HG03575 (cell line): Measurements from ENCODE around the gene NTRK3.

ENCODE experiments used
- ATAC-seq: cut with Tn5 transposase; IDR thresholded peaks from one replicate; pipeline ENCODE4 v1.9.1; 2021; ENCODE audit not compliant: unreplicated experiment, insufficient number of reproducible peaks, low FRiP score; ENCODE audit errors: extremely low read depth

NTRK3 gene

GRCh38 chr15:88141269-88141889 is 115.2 kb downstream of the NTRK3 start:
- no peak for ATAC-seq

- ATAC-seq = no peak
Measured at GRCh38 chr15:88140398-88140797, 116.1 kb downstream of the NTRK3 start.

- ATAC-seq = no peak
Measured at GRCh38 chr15:88139936-88140335, 116.6 kb downstream of the NTRK3 start.

GRCh38 chr15:88133795-88134194 is 122.7 kb downstream of the NTRK3 start:
- no peak for ATAC-seq

GRCh38 chr15:88132499-88132898 is 124.0 kb downstream of the NTRK3 start:
- ATAC-seq = no peak

- ATAC-seq = no peak
Measured at GRCh38 chr15:88131937-88132336, 124.6 kb downstream of the NTRK3 start.

GRCh38 chr15:88127432-88127790 is 129.1 kb downstream of the NTRK3 start:
- no peak for ATAC-seq

- ATAC-seq = no peak
Measured at GRCh38 chr15:88126695-88127431, 129.7 kb downstream of the NTRK3 start.

GRCh38 chr15:88125576-88125975 is 131.0 kb downstream of the NTRK3 start:
- ATAC-seq = no peak

- no peak for ATAC-seq
Measured at GRCh38 chr15:88124199-88124598, 132.3 kb downstream of the NTRK3 start.

- no peak for ATAC-seq
Measured at GRCh38 chr15:88121968-88122530, 134.5 kb downstream of the NTRK3 start.

GRCh38 chr15:88120026-88120425 is 136.5 kb downstream of the NTRK3 start:
- no peak for ATAC-seq

GRCh38 chr15:88118741-88119140 is 137.8 kb downstream of the NTRK3 start:
- ATAC-seq = no peak

GRCh38 chr15:88118035-88118434 is 138.5 kb downstream of the NTRK3 start:
- no peak for ATAC-seq

- no peak for ATAC-seq
Measured at GRCh38 chr15:88115486-88116152, 140.9 kb downstream of the NTRK3 start.

- ATAC-seq = no peak
Measured at GRCh38 chr15:88113613-88114308, 142.8 kb downstream of the NTRK3 start.

GRCh38 chr15:88108991-88109390 is 147.5 kb downstream of the NTRK3 start:
- no peak for ATAC-seq

- ATAC-seq = no peak
Measured at GRCh38 chr15:88108477-88108876, 148.1 kb downstream of the NTRK3 start.

GRCh38 chr15:88106074-88106473 is 150.5 kb downstream of the NTRK3 start:
- no peak for ATAC-seq
